GM03348 (cell line): ENCODE data around the gene AGRN.

Experiments used
- DNase-seq: peaks from one replicate; pipeline ENCODE4 v3.0.0; 2012; ENCODE audit warnings: low spot score

The AGRN gene

DNA sequence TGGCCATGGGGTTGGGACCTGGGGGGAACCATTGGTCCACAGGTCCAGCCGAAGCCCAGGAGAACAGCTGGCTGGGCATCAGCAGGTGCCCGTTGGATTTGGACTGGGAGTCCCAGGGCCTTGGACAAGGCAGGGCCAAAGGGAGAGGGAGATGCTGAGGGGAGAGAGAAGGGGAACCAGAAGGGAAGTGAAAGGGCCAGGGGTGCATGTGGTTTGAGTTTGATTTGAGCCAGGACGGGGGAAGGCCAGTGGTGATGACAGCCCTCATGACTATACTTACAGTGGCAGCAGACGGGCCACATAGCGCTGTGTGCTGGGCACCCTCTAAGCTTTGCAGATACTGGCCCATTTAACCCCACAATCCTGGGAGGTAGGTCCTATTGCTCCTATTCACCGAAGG is 18.8 kb downstream of the AGRN start:
- no peak for DNase-seq

DNA sequence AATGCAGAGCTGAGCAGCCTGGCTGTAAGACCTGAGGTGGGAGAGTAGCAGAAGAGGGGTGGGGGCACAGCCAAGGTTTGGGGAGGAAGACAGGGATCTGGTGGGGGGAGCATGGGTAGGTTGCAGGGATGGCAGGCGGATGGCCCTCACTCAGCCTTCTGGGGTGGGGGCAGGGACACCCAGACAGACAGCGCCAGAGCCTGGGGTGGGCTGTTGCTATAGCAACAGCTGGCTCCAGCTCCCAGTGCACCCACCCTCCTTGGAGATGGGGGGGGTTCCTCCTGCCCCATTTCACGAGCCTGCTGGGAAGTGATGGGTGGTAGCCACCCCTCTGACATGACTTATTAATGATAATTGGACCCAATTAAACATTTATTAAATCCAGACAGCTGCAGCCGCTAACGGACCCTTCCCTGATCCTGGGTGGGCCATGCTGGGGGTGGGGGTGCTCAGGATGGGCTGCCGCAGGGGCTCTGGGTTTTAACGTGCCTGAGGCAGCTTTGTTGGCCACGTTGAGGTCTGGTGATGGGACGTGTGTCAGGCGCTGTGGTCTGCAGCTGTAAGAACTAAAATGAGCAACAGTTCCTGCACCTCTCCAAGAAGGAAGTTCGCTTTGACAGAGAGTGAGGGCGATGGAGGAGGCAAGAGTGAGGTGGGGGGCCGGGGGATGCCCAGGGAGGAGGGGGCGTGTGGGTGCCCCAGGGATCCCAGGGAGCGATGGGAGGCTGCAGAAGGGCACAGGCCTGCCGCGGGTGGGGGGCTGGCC is 19.4 kb downstream of the AGRN start:
- no peak for DNase-seq

DNA sequence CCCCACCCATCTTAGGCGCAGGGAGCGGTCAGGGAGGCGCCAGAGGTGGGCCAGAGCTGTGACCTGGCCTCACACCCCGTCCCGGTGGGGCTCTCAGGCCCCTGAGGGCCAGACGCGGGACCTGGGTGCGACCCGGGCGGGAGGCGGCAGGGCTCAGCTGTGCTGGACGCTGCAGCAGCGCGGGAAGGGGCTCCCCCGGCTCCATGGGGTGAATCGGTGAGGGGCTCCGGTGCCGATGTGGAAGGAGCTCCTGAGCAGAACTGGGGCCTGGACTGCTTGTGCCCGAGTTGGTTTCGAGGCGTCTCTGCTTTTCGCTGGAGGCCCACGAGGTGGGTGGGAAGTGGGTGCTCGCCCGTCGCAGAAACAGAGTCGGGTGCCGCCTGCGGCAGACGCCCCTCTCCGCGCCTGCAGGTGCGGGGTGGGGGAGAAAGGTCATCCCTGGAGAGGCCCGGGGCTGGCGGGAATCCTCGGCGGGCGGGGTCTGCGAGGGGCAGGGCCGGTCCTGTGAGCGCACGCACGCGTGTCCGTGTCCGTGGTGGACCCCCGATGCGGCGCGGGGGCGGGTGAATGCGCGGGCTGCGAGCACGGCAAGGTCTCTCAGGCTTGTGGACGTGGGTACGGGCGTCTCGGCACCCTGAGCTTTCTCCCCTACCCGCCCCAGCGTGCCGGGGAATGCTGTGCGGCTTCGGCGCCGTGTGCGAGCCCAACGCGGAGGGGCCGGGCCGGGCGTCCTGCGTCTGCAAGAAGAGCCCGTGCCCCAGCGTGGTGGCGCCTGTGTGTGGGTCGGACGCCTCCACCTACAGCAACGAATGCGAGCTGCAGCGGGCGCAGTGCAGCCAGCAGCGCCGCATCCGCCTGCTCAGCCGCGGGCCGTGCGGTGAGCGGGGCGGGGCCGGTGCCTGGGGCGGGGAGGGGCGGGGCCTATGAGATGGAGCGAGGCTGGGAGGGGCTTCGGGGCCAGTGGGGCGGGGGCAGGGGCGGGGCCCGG is 20.4 kb downstream of the AGRN start:
- DNase-seq: peak; percentile 98

DNA sequence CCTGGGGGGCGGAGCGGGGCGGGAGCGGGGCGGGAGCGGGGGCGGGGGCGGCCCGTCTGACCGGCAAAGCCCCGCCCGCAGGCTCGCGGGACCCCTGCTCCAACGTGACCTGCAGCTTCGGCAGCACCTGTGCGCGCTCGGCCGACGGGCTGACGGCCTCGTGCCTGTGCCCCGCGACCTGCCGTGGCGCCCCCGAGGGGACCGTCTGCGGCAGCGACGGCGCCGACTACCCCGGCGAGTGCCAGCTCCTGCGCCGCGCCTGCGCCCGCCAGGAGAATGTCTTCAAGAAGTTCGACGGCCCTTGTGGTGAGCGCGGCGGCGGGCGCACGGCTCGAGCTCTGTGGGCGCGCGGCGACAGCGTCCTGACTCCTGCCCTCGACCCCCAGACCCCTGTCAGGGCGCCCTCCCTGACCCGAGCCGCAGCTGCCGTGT is 21.2 kb downstream of the AGRN start:
- DNase-seq: no peak

DNA sequence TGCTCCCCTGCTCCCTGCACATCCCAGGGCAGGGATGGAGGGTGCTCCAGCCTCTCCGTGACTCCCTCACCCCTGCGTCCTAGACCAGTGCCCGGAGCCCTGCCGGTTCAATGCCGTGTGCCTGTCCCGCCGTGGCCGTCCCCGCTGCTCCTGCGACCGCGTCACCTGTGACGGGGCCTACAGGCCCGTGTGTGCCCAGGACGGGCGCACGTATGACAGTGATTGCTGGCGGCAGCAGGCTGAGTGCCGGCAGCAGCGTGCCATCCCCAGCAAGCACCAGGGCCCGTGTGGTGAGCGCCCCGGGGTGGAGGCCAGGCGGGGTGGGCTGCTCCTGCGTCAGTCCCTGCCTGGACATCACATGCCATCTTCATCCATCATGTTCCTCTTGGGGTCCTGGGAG is 22.0 kb downstream of the AGRN start:
- no peak for DNase-seq

DNA sequence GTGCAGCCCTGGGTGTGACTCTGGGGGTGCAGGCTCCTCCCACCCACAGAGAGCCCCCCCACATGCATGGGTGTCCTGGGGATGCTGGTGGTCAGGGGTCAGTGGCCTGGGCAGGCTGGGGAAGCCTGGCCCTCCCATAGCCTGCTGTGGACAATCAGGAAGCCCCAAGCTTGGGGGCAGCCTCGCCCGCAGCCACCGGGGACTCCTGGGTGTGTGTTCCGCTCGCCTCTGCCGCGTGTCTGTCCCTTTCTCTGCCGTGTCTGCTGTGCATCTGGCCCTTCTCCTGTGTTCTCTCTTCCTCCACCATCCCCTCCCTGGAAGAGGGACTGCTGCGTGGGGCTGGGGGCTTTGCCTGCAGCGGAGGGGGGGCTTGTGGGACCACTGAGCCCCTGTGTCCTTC is 22.9 kb downstream of the AGRN start:
- DNase-seq: no peak

DNA sequence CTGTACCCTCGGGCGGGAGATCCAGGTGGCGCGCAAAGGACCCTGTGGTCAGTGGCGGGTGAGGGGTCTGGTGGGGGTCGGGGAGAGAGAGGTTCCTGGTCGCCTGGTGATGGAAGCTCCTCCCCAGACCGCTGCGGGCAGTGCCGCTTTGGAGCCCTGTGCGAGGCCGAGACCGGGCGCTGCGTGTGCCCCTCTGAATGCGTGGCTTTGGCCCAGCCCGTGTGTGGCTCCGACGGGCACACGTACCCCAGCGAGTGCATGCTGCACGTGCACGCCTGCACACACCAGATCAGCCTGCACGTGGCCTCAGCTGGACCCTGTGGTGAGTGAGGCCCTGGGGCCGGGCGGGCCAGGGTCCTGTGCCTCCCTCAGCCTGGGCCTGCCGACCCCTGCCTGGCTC is 23.5 kb downstream of the AGRN start:
- DNase-seq: no peak

DNA sequence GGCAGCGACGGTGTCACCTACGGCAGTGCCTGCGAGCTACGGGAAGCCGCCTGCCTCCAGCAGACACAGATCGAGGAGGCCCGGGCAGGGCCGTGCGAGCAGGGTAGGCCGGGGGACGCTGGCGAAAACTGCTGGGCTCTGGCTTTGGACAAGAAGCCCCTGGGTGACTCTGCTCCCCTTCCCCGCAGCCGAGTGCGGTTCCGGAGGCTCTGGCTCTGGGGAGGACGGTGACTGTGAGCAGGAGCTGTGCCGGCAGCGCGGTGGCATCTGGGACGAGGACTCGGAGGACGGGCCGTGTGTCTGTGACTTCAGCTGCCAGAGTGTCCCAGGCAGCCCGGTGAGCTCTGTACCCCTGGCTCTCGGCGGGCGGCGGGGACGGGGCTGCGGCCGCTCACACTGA is 24.0 kb downstream of the AGRN start:
- no peak for DNase-seq

DNA sequence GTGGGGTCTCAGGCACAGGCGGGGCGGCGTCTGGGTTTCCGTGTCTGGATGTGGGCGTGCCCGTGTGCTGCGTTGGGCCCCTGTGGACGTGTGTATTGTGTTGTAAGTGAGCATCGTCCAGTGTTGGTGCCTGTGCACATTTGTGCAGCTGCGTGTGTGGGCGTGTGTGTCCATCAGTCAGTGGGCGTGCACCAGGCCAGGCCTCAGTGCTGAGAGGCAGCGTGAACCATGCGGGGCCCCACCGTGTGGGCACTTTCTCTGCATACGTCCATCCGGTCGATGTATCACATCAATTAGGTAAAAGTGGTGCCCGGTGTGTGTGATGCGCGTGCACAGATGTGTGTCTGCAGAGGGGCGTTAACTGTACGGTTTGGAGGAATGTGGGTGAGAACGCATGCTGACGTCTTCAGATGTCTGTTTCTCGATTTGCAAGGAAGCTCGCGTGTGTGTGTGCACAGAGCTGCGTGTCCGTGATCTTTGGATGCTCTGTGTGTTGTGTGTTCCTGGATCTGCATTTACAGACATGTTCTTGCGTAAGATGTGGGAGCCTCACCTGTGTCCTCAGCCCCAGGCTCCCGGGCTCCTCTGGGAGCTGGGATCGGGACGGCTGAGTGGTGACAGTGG is 24.6 kb downstream of the AGRN start:
- DNase-seq: no peak

DNA sequence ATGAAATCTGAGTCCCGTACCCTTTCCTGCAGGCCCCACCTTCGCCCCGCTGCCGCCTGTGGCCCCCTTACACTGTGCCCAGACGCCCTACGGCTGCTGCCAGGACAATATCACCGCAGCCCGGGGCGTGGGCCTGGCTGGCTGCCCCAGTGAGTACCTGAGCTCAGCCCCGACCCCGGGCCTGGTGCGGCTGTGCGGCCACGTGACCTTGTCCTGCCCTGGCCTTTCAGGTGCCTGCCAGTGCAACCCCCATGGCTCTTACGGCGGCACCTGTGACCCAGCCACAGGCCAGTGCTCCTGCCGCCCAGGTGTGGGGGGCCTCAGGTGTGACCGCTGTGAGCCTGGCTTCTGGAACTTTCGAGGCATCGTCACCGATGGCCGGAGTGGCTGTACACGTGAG is 25.2 kb downstream of the AGRN start:
- no peak for DNase-seq

DNA sequence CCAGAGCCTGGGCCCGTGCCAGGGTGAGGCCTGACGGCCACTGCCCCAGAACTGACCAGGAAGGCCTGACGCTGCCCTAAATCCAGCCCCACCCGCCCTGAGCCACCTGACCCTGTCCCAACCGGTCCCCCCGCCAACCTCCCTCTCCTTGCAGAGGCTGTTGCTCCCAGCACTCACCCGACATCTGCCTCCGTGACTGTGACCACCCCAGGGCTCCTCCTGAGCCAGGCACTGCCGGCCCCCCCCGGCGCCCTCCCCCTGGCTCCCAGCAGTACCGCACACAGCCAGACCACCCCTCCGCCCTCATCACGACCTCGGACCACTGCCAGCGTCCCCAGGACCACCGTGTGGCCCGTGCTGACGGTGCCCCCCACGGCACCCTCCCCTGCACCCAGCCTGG is 26.3 kb downstream of the AGRN start:
- DNase-seq: no peak

DNA sequence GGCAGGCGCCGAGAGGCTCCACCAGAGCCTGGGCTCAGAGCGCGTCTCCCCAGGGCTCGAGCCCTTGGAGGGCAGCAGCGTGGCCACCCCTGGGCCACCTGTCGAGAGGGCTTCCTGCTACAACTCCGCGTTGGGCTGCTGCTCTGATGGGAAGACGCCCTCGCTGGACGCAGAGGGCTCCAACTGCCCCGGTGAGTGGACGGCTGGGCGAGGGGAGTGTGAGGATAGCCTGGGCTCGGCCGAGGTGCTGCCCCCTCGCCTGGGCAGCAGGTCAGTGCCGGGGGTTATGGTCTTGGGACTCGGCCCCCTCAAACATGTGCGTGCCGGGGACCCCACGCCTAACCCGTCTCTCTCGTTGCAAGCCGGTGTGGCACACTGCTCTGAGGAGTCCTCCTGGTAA is 26.8 kb downstream of the AGRN start:
- DNase-seq: no peak

DNA sequence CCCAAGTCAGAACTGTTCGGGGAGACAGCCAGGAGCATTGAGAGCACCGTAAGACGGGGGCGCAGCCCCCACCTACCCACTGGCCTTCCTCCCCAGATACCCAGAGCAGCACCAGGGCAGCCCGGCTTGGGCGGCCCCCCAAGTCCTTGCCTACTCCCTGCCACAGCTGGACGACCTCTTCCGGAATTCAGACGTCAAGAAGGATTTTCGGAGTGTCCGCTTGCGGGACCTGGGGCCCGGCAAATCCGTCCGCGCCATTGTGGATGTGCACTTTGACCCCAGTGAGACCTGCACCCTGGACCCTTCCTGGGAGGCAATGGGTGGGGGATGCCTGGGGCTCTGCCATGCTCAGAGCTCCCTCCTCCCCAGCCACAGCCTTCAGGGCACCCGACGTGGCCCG is 27.5 kb downstream of the AGRN start:
- DNase-seq: no peak

DNA sequence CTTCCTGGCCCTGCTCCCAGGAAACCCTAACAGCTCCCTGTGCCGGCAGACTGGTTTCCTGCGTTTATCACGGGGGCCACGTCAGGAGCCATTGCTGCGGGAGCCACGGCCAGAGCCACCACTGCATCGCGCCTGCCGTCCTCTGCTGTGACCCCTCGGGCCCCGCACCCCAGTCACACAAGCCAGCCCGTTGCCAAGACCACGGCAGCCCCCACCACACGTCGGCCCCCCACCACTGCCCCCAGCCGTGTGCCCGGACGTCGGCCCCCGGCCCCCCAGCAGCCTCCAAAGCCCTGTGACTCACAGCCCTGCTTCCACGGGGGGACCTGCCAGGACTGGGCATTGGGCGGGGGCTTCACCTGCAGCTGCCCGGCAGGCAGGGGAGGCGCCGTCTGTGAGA is 28.0 kb downstream of the AGRN start:
- DNase-seq: no peak

DNA sequence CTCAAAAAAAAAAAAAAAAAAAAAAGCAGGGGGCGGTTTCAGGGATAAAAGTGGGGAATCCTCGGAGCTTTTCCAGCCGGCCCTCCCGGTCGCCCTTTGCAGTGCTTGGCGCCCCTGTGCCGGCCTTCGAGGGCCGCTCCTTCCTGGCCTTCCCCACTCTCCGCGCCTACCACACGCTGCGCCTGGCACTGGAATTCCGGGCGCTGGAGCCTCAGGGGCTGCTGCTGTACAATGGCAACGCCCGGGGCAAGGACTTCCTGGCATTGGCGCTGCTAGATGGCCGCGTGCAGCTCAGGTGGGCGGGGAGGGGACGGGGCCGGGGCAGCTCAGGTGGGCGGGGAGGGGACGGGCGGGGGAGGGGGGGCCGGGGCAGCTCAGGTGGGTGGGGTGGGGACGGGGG is 28.8 kb downstream of the AGRN start:
- DNase-seq: no peak

DNA sequence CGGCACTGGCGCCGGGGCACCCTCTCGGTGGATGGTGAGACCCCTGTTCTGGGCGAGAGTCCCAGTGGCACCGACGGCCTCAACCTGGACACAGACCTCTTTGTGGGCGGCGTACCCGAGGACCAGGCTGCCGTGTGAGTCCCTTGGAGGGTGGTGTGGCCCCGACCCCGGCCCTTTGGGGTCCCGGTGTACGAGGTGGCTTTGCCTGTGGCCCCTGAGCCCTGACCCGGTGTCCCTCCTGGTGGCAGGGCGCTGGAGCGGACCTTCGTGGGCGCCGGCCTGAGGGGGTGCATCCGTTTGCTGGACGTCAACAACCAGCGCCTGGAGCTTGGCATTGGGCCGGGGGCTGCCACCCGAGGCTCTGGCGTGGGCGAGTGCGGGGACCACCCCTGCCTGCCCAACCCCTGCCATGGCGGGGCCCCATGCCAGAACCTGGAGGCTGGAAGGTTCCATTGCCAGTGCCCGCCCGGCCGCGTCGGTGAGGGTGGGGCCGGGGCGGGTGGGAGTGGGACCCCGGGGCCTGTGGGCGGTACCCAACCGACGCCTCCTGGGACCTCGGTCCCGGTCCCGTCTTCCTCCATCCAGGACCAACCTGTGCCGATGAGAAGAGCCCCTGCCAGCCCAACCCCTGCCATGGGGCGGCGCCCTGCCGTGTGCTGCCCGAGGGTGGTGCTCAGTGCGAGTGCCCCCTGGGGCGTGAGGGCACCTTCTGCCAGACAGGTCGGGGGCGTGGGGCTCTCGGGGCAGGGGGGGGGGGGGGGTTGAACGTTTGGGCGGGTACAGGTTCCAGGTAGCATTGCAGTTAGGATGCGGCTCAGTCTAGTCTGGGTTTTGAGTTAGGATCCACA is 29.6 kb downstream of the AGRN start:
- DNase-seq: no peak

DNA sequence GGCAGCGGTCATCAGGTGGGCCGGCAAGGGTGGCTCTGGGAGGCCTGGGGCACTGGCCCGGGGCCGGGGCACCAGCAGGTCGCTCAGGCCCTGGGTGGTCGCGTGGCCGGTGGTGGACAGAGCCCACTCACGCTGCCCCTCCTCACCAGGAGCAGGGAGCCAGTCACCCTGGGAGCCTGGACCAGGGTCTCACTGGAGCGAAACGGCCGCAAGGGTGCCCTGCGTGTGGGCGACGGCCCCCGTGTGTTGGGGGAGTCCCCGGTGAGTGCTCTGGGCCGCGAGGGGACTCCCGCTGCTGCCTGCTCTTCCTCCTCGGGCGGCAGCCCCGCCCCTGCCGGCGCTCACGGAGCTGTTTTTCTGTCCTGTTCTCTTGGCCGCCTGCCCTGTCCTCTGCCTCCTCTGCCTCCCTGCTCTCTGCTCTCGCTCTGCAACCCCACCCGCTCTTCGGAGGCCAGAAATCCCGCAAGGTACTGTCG is 30.7 kb downstream of the AGRN start:
- DNase-seq: no peak

DNA sequence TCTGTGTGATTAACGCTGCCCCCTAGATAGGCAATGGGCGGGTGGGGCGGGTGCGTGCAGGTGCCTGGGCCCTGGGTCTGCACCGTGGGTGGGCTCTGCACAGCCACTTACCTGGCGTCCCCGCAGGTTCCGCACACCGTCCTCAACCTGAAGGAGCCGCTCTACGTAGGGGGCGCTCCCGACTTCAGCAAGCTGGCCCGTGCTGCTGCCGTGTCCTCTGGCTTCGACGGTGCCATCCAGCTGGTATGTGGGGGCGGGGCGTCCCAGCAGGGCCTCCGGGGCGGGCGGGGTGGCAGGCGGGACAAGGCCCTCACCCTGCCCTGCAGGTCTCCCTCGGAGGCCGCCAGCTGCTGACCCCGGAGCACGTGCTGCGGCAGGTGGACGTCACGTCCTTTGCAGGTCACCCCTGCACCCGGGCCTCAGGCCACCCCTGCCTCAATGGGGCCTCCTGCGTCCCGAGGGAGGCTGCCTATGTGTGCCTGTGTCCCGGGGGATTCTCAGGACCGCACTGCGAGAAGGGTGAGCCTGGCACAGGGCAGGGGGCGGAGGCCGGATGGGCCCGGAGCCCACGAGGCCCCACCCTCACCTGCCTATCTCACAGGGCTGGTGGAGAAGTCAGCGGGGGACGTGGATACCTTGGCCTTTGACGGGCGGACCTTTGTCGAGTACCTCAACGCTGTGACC is 31.3 kb downstream of the AGRN start:
- no peak for DNase-seq

DNA sequence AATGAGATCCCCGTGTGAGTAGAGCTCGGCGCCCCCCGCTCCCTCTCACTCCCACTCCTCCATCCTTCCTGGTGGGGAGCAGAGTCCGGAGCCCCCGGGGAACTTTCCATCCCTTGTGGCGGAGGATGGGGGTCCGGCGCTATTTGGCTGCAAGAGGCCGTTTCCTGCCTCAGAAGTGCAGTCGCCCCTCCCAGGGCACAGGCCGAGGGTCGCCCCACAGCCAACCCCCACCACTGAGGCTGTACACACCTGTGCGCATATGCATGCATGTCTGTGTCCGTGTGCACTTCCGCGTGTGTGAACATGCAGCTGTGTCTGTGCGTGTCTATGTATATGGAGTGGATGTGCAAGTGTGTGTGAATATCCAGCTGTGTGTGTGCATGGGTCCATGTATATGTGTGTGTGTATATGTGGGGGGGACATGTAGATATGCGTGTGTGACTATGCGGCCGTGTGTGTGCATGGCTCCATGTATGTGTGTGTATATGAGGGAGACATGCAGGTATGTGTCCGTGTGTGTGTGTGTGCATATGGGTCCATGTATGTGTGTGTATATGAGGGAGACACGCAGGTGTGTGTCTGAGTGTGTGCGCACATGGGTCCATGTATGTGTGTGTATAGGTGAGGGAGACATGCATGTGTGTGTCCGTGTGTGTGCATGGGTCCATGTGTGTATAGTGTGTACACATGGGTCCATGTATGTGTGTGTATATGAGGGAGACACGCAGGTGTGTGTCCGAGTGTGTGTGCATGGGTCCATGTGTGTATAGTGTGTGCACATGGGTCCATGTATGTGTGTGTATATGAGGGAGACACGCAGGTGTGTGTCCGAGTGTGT is 32.3 kb downstream of the AGRN start:
- no peak for DNase-seq

DNA sequence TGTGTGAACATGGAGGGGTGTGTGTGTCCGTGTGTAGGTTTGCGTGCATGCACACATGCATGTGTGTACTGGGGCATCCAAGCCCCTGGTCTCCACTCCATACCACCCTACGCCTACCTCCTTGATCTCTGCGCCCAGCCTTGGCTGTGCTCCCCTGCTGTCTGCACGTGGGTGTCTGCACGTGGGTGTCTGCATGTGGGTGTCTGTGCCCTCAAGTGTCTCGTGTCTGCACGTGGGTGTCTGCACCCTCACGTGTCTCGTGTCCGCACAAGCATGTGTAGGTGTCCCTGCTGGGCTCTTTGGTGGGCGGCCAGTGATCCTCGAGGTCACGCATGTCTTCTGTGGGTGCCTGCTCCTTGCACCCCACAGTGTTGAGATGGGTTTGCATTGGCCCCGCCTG is 33.1 kb downstream of the AGRN start:
- no peak for DNase-seq
